A549 (cell line): ENCODE data around the gene KRT5.

ENCODE experiments used
- POLR2A ChIP-seq: IDR thresholded peaks from 2 replicates; pipeline ENCODE4 v1.6.1; 2012; ENCODE audit warnings: mild to moderate bottlenecking, low read length
- RAD21 ChIP-seq, 2 experiments: fragments of >200 bp in 1 of 2; sonication (Bioruptor Twin) in 1 of 2; formaldehyde crosslinking in 1 of 2; IDR thresholded peaks in 1 of 2; conservative IDR thresholded peaks in 1 of 2; 2 replicates in 1 of 2; 3 replicates in 1 of 2; pipeline ENCODE4 v1.6.1; 2012 to 2018; ENCODE audit warnings: inconsistent platforms in 1 of 2
- TF ChIP-seq, protein P1 (sequence below): fragments of >200 bp; sonication (Bioruptor Twin); formaldehyde crosslinking; IDR thresholded peaks from 3 replicates; pipeline ENCODE4 v1.6.1; 2016
- TF ChIP-seq, protein P2 (sequence below): fragments of 450-650 bp; IDR thresholded peaks from 2 replicates; pipeline ENCODE4 v1.6.1; 2014; ENCODE audit warnings: antibody characterized with exemption

DNA sequence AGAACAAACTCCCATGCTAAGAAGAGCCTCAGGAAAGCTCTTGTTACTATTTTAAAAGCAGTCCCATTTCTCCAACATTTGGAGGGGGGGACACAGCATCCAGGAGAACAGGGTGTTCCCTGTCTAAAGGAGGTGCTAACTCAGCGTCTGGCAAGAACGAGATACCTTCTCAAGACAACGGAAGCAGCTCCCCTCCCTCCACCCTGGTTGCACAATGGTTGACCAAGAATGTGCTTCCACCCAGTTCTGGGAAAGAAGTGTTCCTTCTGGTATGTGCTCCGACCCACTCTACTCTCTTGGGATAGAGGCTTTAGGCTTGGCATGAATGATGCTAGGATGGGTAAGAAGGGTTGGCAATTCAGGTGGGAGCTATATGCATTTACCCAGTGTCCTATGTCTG, 25.7 kb downstream of the KRT5 start:
- TF ChIP-seq POLR2A, result no peak
- TF ChIP-seq, protein P1, sequence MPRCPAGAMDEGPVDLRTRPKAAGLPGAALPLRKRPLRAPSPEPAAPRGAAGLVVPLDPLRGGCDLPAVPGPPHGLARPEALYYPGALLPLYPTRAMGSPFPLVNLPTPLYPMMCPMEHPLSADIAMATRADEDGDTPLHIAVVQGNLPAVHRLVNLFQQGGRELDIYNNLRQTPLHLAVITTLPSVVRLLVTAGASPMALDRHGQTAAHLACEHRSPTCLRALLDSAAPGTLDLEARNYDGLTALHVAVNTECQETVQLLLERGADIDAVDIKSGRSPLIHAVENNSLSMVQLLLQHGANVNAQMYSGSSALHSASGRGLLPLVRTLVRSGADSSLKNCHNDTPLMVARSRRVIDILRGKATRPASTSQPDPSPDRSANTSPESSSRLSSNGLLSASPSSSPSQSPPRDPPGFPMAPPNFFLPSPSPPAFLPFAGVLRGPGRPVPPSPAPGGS, result no peak
- TF ChIP-seq, protein P2, sequence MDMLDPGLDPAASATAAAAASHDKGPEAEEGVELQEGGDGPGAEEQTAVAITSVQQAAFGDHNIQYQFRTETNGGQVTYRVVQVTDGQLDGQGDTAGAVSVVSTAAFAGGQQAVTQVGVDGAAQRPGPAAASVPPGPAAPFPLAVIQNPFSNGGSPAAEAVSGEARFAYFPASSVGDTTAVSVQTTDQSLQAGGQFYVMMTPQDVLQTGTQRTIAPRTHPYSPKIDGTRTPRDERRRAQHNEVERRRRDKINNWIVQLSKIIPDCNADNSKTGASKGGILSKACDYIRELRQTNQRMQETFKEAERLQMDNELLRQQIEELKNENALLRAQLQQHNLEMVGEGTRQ, result no peak
- TF ChIP-seq RAD21 (conservative IDR thresholded peaks at IDR 0.05 in 1 of 2, IDR thresholded peaks at IDR 0.05 in 1 of 2), result no peak
